Measurements from ENCODE around the gene PIF1.

Gene PIF1

DNA sequence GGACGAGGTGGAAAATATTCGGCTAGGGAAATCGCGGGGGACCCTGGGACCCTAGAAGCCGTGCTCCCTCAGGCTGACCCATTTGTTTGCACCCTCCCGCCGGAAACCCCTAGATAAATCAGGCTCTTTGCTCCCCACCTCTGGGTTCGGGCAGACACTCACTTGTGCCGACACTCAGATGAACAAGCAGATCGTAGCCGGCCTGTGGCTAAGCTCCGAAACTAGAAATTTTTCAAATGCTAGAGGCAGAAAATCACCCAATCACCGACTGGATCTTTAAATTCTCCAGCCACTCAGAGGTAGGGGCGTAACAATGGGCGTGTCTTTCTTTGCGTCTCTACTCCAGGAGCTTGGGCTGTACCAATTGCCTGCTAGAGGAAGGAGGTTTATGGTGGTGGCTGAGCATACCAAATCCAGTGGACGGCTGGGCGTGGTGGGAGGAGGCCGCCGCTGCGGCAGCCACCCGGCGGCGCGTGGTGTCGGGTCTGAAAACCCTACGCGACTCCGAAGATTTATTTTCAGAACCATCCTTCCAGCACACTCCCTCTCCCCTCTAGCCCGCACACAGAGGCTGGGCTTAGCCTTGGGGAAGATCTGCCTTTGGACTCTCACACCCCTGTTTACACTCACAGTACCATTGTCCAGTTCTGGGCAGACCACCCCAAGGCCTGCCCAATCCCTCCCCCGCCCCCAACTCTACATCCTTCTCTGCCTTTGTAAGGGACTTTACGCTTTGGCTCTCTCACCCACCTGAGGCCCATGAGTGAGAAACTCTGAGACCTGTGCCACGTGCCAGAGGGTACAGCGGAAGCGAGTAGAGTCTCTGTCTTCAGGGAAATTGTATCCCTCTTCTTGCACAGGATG lies at the start of gene PIF1:
TSS of gene PIF1 (minus strand) at position 217 of the 864 bp plus-strand sequence. CDS start 1,312 bp downstream, outside the sequence.
- DNase-seq = peak; percentile 92

DNA sequence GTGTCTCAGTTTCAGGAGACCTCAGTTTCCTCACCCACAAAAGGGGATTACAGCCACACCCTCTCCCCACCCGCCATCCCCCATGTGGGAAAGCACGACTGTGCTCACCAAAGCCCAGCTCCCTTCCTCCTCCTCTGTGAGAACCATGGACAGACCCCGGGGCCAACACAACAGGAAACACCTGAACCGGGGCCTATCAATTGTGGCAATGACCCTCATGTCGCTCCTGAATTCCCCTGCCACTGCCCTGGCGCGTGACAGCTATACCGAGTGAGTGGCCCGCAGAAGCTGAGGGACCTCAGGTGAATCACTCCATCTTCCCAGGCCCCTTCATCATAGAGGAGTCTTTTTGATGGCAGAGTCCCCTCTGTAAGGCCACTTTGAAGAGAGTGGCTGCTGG lies 44.9 kb upstream of the PIF1 start:
- DNase-seq = no peak

DNA sequence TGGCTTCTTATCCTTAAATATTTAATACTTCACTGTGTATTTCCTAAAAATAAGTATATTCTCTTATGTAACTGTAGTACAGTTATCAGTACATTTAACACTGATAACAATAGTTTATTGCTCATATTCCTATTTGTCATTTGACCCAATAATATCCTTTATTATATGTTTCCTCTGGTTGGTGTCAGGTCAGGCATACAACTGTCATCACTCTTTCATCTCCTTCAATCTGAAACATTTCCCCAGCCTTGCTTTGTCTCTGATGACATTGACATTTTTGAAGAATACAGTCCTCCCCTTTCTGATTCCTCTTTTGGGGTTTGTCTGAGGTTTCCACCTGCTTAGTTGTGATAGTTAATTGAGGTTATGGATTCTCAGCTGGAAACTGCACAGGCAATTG lies 44.1 kb upstream of the PIF1 start:
- DNase-seq = no peak

GRCh38 chr15:64865998-64866520 lies 40.6 kb upstream of the PIF1 start:
- DNase-seq = no peak

GRCh38 chr15:64865126-64865997 lies 39.9 kb upstream of the PIF1 start:
- no peak for DNase-seq

DNA sequence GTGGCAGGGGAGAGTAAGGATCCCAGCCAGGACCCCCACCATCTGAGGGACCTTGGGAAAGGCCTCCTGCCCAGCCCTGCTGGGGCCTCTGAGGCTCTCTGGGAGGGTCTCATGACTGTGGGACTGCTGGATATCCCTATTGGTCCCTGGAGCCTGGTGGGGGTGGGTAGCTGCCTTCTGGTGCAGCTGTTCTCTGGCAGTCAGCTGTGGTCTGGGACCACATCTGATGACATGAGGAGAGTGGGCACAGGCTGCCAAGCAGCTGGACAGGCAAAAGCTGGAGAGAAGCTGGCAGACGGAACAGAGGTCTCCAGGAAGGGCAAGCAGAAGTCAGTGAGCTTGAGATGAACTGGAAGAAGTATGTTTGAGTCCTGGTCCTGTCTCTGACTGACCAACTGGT lies 38.6 kb upstream of the PIF1 start:
- peak; percentile 73 for DNase-seq

- DNase-seq = no peak
Measured at GRCh38 chr15:64862408-64862807, 37.0 kb upstream of the PIF1 start.

- DNase-seq = no peak
Measured at GRCh38 chr15:64861960-64862359, 36.5 kb upstream of the PIF1 start.

- DNase-seq = no peak
Measured at GRCh38 chr15:64861331-64861730, 35.9 kb upstream of the PIF1 start.

GRCh38 chr15:64859226-64859625 lies 33.8 kb upstream of the PIF1 start:
- no peak for DNase-seq

- no peak for DNase-seq
Measured at GRCh38 chr15:64858021-64858575, 32.7 kb upstream of the PIF1 start.

DNA sequence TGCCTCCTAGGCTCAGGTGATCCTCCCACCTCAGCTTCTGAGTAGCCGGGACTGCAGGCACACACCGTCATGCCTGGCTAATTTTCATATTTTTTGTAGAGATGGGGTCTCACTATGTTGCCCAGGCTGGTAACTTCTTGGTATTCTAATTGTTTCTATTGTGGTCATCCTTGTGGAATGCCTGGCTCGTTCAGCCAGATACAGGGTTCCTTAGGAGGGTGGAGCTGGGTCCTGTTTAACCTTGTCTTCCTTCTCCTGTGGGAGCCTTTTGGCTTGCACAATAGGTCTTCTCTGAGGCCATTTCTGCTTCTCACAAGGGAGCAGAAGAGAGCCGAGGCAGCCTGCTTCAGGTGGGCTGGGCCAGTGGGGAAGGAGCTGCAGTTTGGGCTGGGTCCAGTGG lies 32.0 kb upstream of the PIF1 start:
- DNase-seq = no peak

- peak; percentile 72 for DNase-seq
Measured at GRCh38 chr15:64856429-64857145, 31.1 kb upstream of the PIF1 start.

- no peak for DNase-seq
Measured at GRCh38 chr15:64855205-64855975, 29.9 kb upstream of the PIF1 start.

- DNase-seq = no peak
Measured at GRCh38 chr15:64854526-64854925, 29.1 kb upstream of the PIF1 start.

GRCh38 chr15:64854041-64854440 lies 28.6 kb upstream of the PIF1 start:
- no peak for DNase-seq

DNA sequence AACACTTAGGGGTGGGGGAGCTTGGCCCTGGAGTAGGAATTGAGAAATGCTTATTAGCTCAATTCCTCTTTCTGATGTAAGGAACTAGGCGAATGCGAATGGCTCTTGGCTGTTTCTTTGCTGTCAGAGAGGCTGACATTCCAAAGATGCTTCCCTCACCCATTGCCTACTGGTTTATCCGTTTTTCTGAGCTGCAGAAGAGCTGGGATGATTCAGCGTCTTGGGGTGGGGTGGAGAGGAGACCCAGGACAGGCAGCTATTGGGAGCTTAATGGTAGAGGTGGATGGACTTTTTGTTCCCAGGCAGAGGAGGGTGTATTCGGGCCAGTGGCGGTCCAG lies 26.0 kb upstream of the PIF1 start:
- DNase-seq = no peak

DNA sequence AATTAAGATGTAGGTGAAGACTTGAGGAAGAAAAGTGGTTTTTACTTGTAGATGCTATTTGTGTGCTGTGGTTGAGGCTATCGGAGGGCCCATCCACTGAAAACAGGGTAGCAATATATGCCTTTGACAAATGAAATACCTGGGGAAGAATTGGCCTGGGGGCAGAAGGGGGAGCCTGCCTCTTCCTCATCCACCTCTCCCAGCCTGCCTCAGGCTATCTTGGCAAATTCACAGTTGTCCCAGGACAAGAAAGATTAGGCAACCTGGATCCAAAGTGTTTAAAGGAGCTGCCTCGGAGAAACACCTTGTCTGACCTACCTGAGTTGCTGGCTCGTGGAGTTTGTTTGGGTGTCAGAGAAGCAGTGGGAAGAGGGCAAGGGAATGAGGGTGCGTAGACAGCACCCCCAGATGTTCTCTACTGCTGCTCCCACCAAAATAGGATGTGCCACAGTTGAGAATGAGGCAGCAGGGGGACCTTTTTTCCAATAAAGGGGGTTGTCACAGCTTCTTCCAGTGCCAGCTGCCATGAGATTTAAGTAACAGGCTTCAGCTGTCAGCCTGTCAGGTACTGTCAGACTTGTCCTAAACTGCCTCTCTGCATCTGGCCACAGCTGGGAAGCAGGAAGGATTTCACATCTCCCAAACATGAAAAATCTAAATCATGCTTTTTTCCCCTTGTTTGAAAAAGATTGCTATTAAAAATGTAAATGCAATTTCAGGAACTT lies 25.5 kb upstream of the PIF1 start:
- no peak for DNase-seq

DNA sequence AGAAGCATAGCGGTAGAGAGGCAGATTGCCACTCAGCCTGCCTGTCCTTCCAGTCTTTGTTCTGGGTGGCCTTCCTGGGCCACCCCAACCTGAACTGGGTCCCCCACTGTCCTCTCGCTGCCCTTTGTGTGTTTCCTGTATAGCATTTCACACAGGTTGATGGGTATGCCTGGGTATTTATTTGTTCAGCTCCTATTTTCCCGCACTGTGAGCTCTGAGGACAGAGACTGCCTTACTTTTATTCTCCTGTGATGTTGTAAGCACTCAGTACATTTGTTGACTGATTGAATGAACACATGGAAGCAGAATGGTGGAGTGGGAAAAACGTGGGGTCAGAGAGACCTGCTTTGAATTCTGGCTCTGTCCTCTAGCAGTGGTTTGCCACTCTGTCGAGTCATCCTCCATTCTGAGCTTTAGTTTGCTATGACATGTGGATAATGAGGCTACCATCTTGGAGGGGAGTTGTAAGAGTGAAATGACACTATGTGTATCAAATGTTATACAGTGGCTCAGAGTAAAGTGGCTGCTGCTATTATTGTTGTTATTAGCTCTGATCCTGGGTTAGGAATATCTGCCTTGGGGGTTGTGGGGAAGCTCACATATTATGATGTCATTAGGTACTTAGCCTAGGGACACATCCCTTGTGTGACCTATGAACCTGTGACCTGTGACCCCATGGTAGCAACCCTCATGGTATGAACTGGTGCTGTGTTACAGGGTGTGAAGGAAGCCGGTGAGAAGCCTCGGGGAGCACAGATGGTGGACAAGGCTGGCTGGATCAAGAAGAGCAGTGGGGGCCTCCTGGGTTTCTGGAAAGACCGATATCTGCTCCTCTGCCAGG lies 22.6 kb upstream of the PIF1 start:
- DNase-seq = no peak

DNA sequence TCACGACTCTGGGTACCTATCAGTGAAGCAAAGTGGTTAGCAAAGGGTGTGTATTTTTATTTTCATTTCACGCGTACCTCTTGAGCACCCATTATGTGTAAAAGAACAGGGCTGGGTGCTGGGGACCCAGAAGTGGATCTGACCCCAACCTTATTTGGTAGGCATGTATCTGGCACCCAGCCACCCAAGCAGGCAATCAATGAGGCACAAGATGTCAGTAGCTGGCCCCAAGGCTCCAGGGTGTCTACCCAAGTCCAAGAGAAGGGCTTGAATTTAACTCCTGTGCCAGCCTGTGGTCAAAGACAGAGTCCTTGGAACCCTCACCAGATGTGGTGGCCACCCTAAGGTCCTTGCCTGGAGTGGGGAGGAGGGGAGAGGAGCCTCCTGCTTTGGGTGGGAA lies 22.0 kb upstream of the PIF1 start:
- DNase-seq = no peak

Measured in right forelimb (tissue), 1 donor.